Measurements from ENCODE around the gene CORT.
"Not testable (repeated sequence)": the region's sequence is repeated elsewhere in the genome, so short reads cannot be mapped to it uniquely, and the experiment has no call there.

CORT gene, protein sequence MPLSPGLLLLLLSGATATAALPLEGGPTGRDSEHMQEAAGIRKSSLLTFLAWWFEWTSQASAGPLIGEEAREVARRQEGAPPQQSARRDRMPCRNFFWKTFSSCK

DNA sequence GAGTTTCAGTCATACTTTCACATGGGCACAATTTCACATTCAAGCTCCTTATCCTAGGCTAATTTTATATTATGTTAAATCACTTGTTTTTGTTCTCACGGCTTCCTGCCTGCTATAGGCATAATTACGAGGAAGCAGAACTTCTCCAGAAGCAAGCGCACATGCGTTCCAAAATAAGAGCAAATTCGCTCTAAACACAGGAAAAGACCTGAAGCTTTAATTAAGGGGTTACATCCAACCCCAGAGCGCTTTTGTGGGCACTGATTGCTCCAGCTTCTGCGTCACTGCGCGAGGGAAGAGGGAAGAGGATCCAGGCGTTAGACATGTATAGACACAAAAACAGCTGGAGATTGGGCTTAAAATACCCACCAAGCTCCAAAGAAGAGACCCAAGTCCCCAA, at the start of gene CORT:
CORT (plus strand) TSS at position 281 of the 400 bp plus-strand sequence. CDS start 193 bp downstream, outside the sequence.
- DNase-seq = no peak

DNA sequence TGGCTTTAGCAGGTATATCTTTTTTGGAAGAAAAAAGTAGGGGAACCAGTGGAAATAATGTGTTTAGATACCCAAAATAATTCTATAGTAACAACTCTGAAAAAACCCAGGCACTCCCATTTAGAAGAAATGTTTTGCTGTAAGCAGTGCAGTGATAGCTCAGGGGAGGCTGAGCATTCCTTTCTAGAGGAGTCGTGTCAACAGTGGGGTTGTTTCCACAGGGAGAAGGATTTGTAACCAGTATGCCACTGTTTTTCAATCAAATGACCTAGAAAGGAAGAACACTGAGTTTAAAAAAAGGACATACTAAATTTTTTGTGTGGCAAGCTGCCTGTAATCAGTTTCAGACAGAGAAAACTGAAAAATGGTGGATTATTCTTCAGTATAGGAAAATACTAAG, 48.5 kb upstream of the CORT start:
- no peak for DNase-seq

DNA sequence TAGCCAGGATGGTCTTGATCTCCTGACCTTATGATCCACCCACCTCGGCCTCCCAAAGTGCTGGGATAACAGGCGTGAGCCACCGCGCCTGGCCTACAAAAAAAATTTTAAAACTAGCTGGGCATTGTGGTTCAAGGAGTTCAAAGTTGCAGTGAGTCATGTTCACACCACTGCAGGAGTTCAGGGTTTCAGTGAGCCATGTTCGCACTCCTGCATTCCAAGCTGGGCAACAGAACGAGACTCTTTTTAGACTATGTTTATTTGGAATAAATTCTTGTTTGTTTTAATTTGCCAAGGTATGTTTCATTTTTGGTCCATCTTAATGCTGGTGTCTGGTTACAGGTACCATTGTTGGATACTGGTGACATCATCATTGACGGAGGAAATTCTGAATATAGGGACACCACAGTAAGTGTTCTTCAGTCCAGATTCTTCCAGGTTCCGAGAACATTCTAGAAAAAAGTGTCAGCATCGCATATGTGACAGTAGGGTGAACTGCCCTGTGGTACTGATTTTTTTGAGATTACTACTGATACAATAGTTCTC, 47.0 kb upstream of the CORT start:
- DNase-seq = no peak

DNA sequence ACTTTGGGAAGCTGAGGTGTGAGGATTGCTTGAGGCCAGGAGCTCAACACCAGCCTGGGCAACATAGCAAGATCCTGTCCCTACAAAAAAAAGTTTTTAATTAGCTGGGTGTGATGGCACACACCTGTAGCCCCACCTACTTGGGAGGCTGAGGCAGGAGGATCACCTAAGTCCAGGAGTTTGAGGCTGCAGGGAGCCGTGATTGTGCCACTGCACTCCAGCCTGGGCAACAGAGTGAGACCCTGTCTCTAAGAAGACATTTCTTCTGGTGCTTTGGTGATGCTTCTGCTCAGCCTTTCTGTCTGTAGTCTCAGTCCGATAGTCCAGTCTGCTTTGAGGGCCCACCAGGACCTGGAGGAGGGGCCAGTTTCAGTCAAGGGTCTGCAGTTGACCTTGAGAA, 42.6 kb upstream of the CORT start:
- no peak for DNase-seq

- DNase-seq = no peak
These were observed 34.5 kb upstream of the CORT start for GRCh38 chr1:10415211-10415930.

- not testable (repeated sequence) for DNase-seq
These were observed 33.9 kb upstream of the CORT start for GRCh38 chr1:10415967-10416366.

- DNase-seq = not testable (repeated sequence)
These were observed 31.1 kb upstream of the CORT start for GRCh38 chr1:10418741-10419140.

DNA sequence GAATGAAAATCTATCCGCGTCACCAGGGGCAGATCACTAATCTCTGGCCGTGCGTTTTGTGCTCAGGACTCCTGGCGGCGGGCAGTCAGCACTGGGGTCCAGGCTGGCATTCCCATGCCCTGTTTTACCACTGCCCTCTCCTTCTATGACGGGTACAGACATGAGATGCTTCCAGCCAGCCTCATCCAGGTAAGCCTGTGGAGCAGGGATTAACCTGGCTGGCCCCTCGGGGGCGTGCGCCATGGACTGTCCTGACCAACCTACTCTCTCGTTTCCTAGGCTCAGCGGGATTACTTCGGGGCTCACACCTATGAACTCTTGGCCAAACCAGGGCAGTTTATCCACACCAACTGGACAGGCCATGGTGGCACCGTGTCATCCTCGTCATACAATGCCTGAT, 30.5 kb upstream of the CORT start:
- DNase-seq = no peak

DNA sequence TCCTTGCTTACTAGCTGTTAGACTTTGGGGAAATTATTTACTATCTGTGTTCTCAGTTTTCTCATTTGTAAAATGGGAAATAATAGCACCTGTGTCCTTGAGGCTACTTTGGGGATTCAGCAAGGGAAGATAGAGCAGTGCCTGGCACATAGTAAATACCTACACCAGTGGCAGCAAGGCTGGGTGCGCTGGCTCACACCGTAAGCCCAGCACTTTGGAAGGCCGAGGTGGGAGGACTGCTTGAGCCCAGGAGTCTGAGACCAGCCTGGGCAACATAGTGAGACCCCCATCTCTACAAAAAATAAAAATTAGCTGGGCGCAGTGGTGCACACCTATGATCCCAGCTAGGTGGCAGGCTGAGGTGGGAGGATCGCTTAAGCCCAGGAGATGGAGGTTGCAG, 28.2 kb upstream of the CORT start:
- DNase-seq = no peak

GRCh38 chr1:10424034-10424433, 25.8 kb upstream of the CORT start:
- DNase-seq = no peak

GRCh38 chr1:10424651-10425050, 25.2 kb upstream of the CORT start:
- no peak for DNase-seq

GRCh38 chr1:10425826-10426534, 23.9 kb upstream of the CORT start:
- not testable (repeated sequence) for DNase-seq

DNA sequence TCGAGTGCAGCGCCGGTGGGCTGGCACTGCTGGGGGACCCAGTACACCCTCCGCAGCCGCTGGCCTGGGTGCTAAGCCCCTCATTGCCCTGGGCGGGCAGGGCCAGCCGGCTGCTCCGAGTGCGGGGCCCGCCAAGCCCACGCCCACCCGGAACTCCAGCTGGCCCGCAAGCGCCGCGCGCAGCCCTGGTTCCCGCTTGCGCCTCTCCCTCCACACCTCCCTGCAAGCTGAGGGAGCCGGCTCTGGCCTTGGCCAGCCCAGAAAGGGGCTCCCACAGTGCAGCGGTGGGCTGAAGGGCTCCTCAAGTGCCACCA, 23.3 kb upstream of the CORT start:
- not testable (repeated sequence) for DNase-seq

GRCh38 chr1:10428984-10429383, 20.8 kb upstream of the CORT start:
- no peak for DNase-seq

- DNase-seq = no peak
These were observed 20.0 kb upstream of the CORT start for GRCh38 chr1:10429868-10430215.

DNA sequence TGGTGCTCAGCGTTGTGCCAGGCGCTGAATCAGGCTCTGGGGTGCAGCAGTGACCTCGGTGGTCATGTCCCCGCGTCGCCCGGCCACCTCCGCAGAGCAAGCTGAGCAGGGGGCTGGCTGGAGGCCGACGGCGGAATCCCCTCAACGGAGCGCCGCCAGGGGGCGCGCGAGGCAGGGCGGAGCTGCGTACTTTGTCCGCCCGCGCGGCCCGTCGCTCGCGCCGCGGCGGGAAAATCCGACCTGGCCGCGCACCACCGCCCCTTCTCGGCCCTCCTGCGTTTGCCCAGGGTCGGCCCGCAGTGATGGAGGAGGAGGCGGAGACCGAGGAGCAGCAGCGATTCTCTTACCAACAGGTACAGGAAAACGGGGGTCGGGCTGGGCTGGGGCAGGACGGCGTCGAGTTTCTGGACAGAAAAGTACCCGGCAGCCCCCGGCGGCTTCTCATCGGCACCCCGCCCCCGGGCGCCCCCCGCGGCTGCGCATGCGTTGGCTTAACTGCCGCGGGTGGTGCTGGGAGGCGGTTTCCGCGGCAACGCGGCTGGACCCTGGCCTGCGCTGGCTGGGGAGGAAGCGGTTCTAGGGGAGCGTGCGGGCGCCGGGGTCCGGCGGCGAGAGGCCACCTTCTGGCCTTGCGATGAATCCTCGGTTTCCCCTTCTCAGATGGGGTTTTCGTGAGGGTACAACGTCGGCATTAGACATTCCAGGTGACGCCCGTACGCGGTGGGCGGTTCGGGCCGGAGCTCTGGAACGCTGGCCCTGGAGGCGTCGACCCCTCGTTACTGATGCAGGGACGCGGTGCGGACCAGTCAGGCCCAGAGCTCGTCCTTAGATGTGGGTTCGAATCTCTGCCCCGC, 19.4 kb upstream of the CORT start, which contains the start of gene CENPS:
CENPS (plus strand) TSS at position 218 of the 854 bp plus-strand sequence; CDS start at position 303, 85 bp downstream.
- peak; percentile 81 for DNase-seq

- DNase-seq = no peak
These were observed 18.6 kb upstream of the CORT start for GRCh38 chr1:10431070-10431730.

DNA sequence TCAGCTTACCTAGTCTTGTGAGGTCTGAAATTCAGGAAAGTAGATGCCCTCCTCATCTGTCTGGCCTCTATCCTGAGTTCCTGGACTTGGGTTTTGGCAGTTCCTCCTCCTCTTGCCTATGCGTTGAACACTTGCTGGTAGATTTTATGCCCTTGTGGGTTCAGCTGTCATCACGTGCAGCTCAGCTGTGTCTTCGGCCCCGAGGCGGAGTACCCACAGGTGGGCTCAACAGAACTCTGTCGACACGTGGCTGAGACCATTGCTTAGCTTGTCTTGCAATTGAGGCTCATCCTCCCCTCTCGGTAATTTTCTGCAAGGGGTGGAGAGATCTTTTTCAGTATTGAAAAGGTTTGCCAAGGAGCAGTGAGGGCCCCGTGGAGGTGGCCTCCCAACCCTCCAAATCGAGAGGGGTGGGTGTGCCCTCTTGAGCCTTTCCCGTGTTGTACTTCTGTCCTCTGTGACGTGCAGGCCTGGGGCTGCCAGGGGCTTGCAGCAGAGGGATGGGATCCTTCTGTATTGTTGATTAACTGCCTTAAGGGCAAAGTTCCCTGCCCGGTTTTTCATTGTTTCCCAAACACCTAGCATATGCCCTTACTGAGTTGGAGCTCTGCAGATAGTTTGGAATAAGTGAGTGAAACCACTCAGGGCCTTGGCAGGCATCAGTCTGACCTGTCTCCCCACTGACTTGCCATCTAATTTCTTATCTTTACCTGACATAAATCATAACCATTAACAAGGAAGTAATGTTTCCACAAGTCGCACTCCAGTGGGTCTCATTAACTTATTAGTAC, 16.7 kb upstream of the CORT start:
- no peak for DNase-seq

DNA sequence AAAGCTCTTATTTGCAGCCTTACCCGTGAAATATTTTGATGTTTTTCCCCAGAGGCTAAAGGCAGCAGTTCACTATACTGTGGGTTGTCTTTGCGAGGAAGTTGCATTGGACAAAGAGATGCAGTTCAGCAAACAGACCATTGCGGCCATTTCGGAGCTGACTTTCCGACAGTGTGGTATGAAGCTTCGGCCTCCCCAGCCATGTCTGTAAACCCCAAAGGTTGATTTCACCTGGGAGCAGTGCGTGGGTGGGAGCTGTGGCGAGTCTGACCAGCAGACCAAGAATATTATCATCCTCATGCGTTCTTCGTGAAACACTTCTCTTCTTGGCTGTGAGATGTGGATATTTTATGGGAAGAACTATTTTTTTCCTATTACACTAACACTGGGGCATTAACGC, 16.0 kb upstream of the CORT start:
- DNase-seq = no peak

DNA sequence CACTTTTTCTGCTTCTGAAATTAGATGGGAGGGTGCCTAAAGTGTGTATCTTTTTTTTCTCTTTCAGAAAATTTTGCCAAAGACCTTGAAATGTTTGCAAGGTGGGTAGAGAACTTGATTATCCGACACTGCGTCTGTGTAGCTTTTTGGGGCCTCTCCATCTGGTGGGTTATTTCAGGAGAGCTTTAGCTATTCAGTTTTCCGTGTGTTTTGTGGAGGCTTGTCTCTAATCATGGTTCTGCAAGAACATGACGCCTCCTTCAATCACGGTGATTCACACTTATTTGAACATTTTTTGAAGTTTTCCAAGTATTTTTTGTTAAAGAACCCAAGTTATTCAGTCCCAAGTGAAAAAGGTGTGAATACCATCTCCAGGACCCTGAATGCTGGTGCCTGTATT, 15.2 kb upstream of the CORT start:
- DNase-seq = no peak

DNA sequence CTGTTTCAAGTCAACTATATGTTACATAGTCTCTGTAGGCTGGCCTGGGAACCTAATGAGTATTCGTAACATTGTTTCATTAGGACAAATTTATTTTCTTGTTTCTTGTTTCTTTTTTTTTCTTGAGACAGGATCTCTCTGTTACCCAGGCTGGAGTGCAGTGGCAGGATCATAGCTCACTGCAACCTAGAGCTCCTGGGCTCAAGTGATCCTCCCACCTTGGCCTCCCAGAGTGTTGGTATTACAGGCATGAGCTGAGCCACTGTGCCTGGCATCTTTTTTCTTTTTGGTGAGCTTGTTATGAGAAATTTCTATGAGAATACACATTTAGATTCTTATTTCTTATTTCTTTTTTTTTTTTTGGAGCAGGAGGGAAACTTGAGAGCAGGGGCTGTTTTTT, 12.8 kb upstream of the CORT start:
- no peak for DNase-seq

- peak; percentile 14 for DNase-seq
These were observed 11.1 kb upstream of the CORT start for GRCh38 chr1:10438677-10439163.

Measured in NCI-H1436 (cell line).